IPS DF 6.9 (cell line): ENCODE data around the gene VEGFC.

Source experiments
- DNase-seq: peaks from one replicate; pipeline ENCODE4 v3.0.0-alpha.2; 2013; ENCODE audit warnings: low read depth, low spot score
- H3K27ac ChIP-seq: one replicate; pipeline ENCODE4 v1.5.1; 2013; ENCODE audit warnings: low read length, control low read depth
- H3K27me3 ChIP-seq: 2 replicates; pipeline ENCODE4 v1.6.1; 2013; ENCODE audit warnings: mild to moderate bottlenecking, low read length; ENCODE audit not compliant: control insufficient read depth, insufficient read depth
- H3K36me3 ChIP-seq: 2 replicates; pipeline ENCODE4 v1.6.1; 2013; ENCODE audit warnings: low read length; ENCODE audit not compliant: control insufficient read depth, insufficient read depth
- H3K4me1 ChIP-seq: 2 replicates; pipeline ENCODE4 v1.6.1; 2013; ENCODE audit warnings: low read length; ENCODE audit not compliant: control insufficient read depth, insufficient read depth
- H3K4me3 ChIP-seq: 2 replicates; pipeline ENCODE4 v1.5.1; 2013; ENCODE audit warnings: mild to moderate bottlenecking, low read length
- H3K9me3 ChIP-seq: 2 replicates; pipeline ENCODE4 v1.6.1; 2013; ENCODE audit warnings: low read length, inconsistent platforms; ENCODE audit not compliant: control insufficient read depth, insufficient read depth
- WGBS: extraction: QIAGEN DNeasy Blood & Tissue Kit; methylation state at CpG from one replicate; pipeline ENCODE4 v1.1.7; 2013; ENCODE audit warnings: mixed read lengths, missing lambda C conversion rate; ENCODE audit not compliant: insufficient read length, insufficient coverage; 5-methylcytosine and 5-hydroxymethylcytosine counted together

Gene VEGFC

GRCh38 chr4:176782191-176782590 lies 10.5 kb downstream of the VEGFC start:
- WGBS, result no CpG with 5 or more reads among the region's 5 CpGs
- no peaks in the 10 kb centered on the region for H3K9me3 ChIP-seq
- no peak for DNase-seq
- no peaks in the 10 kb centered on the region for H3K36me3 ChIP-seq
- no peaks in the 10 kb centered on the region for H3K27me3 ChIP-seq
- H3K27ac ChIP-seq, result no peak overlapping the region
- H3K4me3 ChIP-seq, result no peak overlapping the region; the same call in 1 of the 2 replicates
- H3K4me1 ChIP-seq, result no peaks in the 10 kb centered on the region

GRCh38 chr4:176781739-176782100 lies 11.0 kb downstream of the VEGFC start:
- Histone ChIP-seq H3K36me3 (no peaks in the 10 kb centered on the region), H3K27ac (no peak overlapping the region), H3K4me1 (no peaks in the 10 kb centered on the region), H3K4me3 (no peak overlapping the region), H3K27me3 (no peaks in the 10 kb centered on the region), H3K9me3 (no peaks in the 10 kb centered on the region)
- no peak for DNase-seq
- no CpG with 5 or more reads among the region's 4 CpGs for WGBS

GRCh38 chr4:176780995-176781738 lies 11.6 kb downstream of the VEGFC start:
- no peak overlapping the region for H3K27ac ChIP-seq
- no CpG with 5 or more reads among the region's 1 CpG for WGBS
- no peaks in the 10 kb centered on the region for H3K4me1 ChIP-seq
- H3K27me3 ChIP-seq, result no peaks in the 10 kb centered on the region
- H3K4me3 ChIP-seq, result no peak overlapping the region
- no peaks in the 10 kb centered on the region for H3K9me3 ChIP-seq
- H3K36me3 ChIP-seq, result no peaks in the 10 kb centered on the region
- DNase-seq, result no peak

- 100% methylated on average over 1 of the region's 4 CpGs for WGBS
- Histone ChIP-seq H3K4me3 (no peak overlapping the region), H3K4me1 (no peaks in the 10 kb centered on the region), H3K36me3 (no peaks in the 10 kb centered on the region), H3K9me3 (no peaks in the 10 kb centered on the region), H3K27me3 (no peaks in the 10 kb centered on the region), H3K27ac (no peak overlapping the region)
- no peak for DNase-seq
Measured at GRCh38 chr4:176779421-176779820, 13.3 kb downstream of the VEGFC start.

- Histone ChIP-seq H3K9me3 (no peaks in the 10 kb centered on the region), H3K27ac (no peak overlapping the region), H3K4me1 (no peaks in the 10 kb centered on the region), H3K36me3 (no peaks in the 10 kb centered on the region), H3K4me3 (no peak overlapping the region), H3K27me3 (no peaks in the 10 kb centered on the region)
- DNase-seq, result no peak
- WGBS, result no CpG with 5 or more reads among the region's 4 CpGs
Measured at GRCh38 chr4:176778491-176778890, 14.2 kb downstream of the VEGFC start.

- no peak overlapping the region for H3K4me3 ChIP-seq
- H3K27me3 ChIP-seq, result no peaks in the 10 kb centered on the region
- WGBS, result no CpG with 5 or more reads among the region's 2 CpGs
- H3K9me3 ChIP-seq, result no peaks in the 10 kb centered on the region
- no peak overlapping the region for H3K27ac ChIP-seq
- no peaks in the 10 kb centered on the region for H3K4me1 ChIP-seq
- no peaks in the 10 kb centered on the region for H3K36me3 ChIP-seq
- DNase-seq, result no peak
Measured at GRCh38 chr4:176778063-176778462, 14.7 kb downstream of the VEGFC start.

GRCh38 chr4:176775338-176775737 lies 17.4 kb downstream of the VEGFC start:
- no CpG with 5 or more reads among the region's 1 CpG for WGBS
- no peak overlapping the region for H3K4me3 ChIP-seq
- no peaks in the 10 kb centered on the region for H3K36me3 ChIP-seq
- no peaks in the 10 kb centered on the region for H3K4me1 ChIP-seq
- H3K9me3 ChIP-seq, result no peaks in the 10 kb centered on the region
- no peaks in the 10 kb centered on the region for H3K27me3 ChIP-seq
- no peak overlapping the region for H3K27ac ChIP-seq
- DNase-seq, result no peak

GRCh38 chr4:176774852-176775251 lies 17.9 kb downstream of the VEGFC start:
- DNase-seq, result no peak
- WGBS, result no CpG with 5 or more reads among the region's 4 CpGs
- H3K4me3 ChIP-seq, result no peak overlapping the region
- no peaks in the 10 kb centered on the region for H3K9me3 ChIP-seq
- H3K4me1 ChIP-seq, result no peaks in the 10 kb centered on the region
- H3K27me3 ChIP-seq, result no peaks in the 10 kb centered on the region
- no peaks in the 10 kb centered on the region for H3K36me3 ChIP-seq
- no peak overlapping the region for H3K27ac ChIP-seq

GRCh38 chr4:176769514-176769913 lies 23.2 kb downstream of the VEGFC start:
- DNase-seq, result no peak
- WGBS, result no CpG with 5 or more reads among the region's 2 CpGs
- H3K9me3 ChIP-seq, result no peaks in the 10 kb centered on the region
- H3K27ac ChIP-seq, result no peak overlapping the region
- no peaks in the 10 kb centered on the region for H3K36me3 ChIP-seq
- H3K4me3 ChIP-seq, result no peak overlapping the region
- no peaks in the 10 kb centered on the region; the same call in 1 of the 2 replicates for H3K4me1 ChIP-seq
- H3K27me3 ChIP-seq, result no peaks in the 10 kb centered on the region

- Histone ChIP-seq H3K4me1 (no peaks in the 10 kb centered on the region; the same call in 1 of the 2 replicates), H3K27me3 (no peaks in the 10 kb centered on the region), H3K36me3 (no peaks in the 10 kb centered on the region), H3K27ac (no peak overlapping the region), H3K4me3 (no peak overlapping the region), H3K9me3 (no peaks in the 10 kb centered on the region)
- no CpG with 5 or more reads among the region's 1 CpG for WGBS
- no peak for DNase-seq
Measured at GRCh38 chr4:176767183-176767582, 25.5 kb downstream of the VEGFC start.

GRCh38 chr4:176762661-176763308 lies 29.9 kb downstream of the VEGFC start:
- Histone ChIP-seq H3K27me3 (no peaks in the 10 kb centered on the region), H3K4me3 (no peak overlapping the region)
- no CpG with 5 or more reads among the region's 3 CpGs for WGBS

More at GRCh38 chr4:176762661-176763308, 29.9 kb downstream of the VEGFC start:
- DNase-seq, result no peak
- Histone ChIP-seq H3K27ac (no peak overlapping the region), H3K36me3 (no peaks in the 10 kb centered on the region), H3K9me3 (no peaks in the 10 kb centered on the region), H3K4me1 (no peaks in the 10 kb centered on the region; the same call in 1 of the 2 replicates)
